C4-2B (cell line): ENCODE results near the gene SHB.

Experiments used
- H3K27ac ChIP-seq: fragments of 450-650 bp; 2 replicates; pipeline ENCODE4 v1.5.1; 2017
- CTCF ChIP-seq: fragments of 450-650 bp; conservative IDR thresholded peaks from 2 replicates; pipeline ENCODE4 v1.5.1; 2017; ENCODE audit warnings: mild to moderate bottlenecking
- ZFX ChIP-seq: fragments of 450-650 bp; IDR thresholded peaks from 2 replicates; pipeline ENCODE4 v1.6.1; 2017

Gene SHB

DNA sequence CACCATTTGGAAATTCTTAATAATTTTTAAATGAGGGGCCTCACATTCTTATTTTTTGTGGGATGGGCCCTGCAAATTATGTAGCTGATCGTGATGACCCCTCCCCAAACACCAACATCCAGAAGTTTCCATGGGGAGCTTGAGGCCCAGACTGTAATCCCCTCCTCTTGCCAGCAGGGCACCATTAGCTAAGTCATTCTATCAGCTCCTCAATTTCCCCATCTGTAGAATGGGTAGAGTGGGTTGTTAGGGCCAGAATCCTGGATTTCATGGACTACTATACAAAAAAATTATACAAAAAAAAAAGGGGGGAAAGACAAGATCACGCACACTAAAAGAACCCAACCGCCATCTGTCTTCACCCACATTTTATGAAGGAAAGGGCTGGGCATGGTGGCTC lies 38.4 kb downstream of the SHB start:
- H3K27ac ChIP-seq: no peak overlapping the region
- TF ChIP-seq ZFX: no peak
- no peak for TF ChIP-seq CTCF

GRCh38 chr9:38029915-38030638 lies 39.0 kb downstream of the SHB start:
- no peak for TF ChIP-seq CTCF
- TF ChIP-seq ZFX: no peak
- H3K27ac ChIP-seq: no peak overlapping the region

DNA sequence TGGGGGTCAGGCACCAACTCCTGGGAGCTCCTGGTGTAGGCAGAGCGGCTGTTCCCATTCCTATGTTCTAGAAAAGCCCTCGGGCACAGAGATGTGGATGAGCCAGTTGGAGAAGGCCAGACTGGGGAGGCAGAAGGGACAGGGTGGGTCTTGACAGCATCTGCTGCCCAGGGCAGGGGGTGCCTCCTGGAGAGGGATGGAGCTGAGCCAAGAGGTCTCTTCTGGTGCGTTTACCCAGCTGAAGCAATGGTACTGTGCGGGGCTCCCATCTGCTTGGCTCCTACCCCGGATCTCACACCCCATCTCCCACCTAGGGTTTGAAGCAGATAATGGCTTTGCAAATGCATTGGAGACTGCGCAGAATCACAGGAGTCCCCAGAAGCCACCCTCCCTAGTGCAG lies 41.3 kb downstream of the SHB start:
- TF ChIP-seq CTCF (no peak), ZFX (no peak)

DNA sequence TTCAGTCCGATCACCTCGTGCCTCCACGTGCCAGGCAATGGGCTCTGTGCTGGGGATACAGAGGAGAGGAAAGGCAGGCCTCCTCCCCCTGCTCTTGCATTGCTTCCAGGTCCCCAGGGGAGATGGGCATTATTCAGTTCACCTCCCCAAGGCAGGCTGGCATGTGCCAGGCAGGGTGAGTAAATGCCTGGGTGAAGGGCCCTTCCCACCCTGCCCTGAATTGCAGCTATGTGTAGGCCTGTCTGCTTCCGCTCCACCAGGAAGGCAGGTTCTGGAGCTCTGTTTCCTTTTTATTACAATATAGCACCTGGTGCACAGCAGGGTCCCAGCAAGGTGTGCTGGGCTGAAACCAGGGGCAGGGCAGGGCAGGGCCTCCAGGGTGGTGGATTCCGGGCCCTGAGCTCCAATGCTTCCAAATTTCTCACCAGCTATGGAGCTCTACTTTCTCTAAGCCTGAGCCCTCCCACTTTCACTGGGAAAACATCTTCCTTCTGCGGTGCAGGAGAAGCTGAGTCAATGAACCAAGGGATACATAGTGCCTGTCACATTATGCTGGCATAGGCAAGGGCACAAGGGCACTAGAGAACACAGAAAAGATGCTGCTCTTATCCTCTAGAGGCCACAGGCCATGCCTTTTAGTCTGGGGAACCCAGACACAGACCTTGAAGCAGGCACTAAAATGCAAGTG lies 42.0 kb downstream of the SHB start:
- TF ChIP-seq ZFX: no peak
- no peak overlapping the region for H3K27ac ChIP-seq

More for the DNA sequence above, 41.3 kb downstream of the SHB start:
- no peak overlapping the region for H3K27ac ChIP-seq

DNA sequence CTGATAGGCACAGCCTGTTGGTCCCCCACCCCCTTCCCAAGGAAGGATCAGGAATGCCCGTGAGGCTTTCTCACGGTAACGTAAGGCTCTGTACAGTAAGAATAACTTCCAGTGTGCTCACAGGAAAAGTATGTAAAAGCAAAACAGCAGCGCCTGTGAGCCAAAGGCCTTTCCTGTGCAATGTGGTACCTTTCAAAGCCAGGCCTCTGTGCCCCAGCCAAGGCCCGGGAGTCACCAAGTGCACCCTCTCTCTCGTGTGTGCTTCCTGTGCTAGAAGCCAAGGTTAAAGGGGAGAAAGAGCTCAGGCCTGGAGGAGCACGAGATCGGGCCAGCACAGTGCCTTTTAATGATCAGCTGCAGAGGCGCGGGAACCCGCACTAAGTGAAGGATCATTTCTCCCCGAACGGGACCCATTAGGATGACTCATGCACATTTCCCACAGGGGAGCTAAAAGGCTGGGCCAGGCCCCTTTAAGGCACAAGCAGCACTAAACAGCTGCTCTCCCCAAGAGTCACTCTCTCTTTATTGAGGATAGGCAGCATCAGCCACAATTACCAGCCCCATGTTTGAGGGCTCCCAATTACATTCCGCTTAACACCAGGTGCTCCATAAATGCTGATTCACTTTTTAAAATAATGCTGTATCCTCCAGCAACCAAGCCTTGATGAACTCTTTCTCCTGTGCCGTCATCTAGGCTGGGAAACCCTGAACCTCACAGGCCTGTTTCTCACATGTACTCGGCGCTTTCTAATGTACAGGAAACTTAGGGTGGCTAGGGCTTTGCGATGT lies 42.8 kb downstream of the SHB start:
- no peak overlapping the region for H3K27ac ChIP-seq

DNA sequence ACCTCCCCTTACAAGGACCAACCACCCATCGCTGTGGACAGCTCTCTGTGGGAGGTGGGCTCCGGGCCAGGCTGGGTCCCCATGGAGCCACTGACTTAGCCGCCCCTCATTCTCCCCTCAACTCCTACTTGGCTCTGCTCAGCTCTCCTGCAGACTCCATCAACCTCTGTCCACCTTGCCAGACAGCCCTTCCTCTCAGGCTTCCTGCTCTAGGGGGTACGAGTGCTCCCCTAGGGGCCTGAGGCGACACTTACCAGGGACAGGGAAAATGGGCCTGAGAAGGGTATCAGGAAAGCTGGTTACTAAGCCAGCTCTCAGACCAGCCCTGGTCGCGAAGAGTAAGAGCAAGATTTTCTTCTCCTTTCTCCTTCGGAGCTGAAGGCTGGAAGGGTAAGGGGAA lies 43.9 kb downstream of the SHB start:
- TF ChIP-seq CTCF: no peak
- TF ChIP-seq ZFX: no peak
- no peak overlapping the region for H3K27ac ChIP-seq

More for the DNA sequence above, 42.8 kb downstream of the SHB start:
- TF ChIP-seq ZFX (no peak), CTCF (no peak)

DNA sequence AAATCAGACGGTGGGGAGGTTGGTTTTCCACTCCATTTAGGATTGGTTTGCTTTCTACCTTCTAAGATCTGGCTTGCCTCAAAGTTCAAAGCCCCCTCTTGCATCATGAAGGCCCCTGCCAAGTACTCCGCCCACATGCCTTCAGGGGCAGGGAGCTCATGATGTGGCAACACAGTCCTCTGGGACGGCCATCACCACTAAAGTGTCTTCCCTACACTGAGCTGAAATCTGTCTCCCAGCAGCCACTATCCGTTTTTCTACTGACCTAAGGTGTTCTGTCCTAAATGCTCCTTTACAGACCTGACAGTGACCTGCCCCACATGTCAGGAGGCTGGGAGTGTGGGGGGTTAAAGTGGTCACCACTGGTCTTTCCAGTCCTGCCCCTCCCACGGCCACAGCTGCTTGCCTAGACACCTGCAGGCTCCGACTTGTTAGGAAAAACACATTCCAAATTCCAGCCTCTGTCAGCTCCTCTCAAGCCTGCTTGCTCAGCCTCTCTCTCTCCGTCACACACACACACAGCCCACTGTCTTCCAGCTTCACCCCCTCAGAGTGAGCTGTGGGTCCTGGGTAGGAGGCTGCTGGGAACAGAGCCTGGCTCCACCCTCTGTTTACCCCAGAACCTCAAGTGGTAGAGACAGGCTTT lies 44.9 kb downstream of the SHB start:
- no peak for TF ChIP-seq ZFX
- no peak for TF ChIP-seq CTCF
- peak overlapping the region; percentile 91 for H3K27ac ChIP-seq
